LNCAP (cell line): ENCODE results near the gene MLLT3.

Experiments
- TF ChIP-seq, protein P1 (sequence below): fragments of 450-650 bp; IDR thresholded peaks from 2 replicates; pipeline ENCODE4 v1.5.1; 2017; ENCODE audit warnings: mild to moderate bottlenecking

The MLLT3 gene

DNA sequence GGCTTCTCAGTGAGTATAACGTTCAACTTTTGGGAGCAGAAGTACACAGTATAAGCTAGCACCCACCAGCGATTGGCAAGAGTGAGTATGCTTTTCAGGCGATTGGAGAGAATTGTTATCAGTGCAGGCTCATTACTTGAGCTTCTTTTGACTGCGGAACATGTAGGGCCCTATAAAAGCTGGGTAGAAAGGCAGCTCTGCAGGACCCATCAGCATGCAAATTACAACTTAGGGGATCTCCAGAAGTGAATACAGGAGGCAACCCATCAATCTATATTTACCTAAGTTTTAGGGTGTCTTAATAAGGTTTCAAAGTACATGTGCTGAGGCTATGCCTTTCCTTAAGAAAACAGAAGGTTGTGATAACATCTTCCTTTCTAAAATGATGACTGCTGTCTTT, 225.0 kb downstream of the MLLT3 start:
- TF ChIP-seq, protein P1, sequence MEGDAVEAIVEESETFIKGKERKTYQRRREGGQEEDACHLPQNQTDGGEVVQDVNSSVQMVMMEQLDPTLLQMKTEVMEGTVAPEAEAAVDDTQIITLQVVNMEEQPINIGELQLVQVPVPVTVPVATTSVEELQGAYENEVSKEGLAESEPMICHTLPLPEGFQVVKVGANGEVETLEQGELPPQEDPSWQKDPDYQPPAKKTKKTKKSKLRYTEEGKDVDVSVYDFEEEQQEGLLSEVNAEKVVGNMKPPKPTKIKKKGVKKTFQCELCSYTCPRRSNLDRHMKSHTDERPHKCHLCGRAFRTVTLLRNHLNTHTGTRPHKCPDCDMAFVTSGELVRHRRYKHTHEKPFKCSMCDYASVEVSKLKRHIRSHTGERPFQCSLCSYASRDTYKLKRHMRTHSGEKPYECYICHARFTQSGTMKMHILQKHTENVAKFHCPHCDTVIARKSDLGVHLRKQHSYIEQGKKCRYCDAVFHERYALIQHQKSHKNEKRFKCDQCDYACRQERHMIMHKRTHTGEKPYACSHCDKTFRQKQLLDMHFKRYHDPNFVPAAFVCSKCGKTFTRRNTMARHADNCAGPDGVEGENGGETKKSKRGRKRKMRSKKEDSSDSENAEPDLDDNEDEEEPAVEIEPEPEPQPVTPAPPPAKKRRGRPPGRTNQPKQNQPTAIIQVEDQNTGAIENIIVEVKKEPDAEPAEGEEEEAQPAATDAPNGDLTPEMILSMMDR = no peak

DNA sequence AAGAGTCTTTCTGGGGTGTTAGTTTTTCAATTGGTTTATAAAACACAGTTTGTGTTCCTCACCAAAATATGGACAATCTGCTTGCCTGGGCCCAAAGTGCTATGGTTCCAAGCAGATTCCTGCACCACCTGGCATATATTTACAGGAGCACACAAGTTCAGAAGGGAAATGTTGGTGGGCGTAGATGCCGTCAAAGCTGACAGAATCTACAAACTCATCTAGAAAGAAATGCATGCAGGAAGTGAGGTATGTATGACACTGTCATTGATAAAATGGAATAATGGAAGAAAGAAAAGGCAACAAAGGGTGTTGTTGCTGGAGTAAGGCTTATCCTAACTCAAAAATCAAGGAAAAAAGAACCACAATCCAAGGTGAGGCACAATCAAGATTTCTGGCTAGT, 225.8 kb downstream of the MLLT3 start:
- TF ChIP-seq, protein P1 = no peak

DNA sequence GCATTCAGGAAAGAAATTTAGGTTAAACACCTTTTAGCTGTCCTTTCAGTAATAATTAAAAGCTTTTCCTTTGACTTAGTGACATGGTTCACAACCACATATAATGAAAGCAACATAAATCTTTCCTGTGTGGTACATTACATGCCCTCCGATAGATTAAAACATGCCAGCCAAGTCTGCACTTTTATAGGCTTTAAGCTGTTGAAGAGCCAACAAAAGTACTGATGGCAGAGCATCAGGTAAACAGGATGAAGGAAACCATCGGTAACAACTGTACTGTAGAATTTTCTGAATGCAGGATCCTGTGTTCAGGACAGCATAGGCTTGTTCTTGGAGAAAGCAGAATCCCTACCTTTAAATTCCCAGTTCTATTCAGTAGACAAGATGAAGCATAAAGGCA, 226.6 kb downstream of the MLLT3 start:
- TF ChIP-seq, protein P1 = no peak

DNA sequence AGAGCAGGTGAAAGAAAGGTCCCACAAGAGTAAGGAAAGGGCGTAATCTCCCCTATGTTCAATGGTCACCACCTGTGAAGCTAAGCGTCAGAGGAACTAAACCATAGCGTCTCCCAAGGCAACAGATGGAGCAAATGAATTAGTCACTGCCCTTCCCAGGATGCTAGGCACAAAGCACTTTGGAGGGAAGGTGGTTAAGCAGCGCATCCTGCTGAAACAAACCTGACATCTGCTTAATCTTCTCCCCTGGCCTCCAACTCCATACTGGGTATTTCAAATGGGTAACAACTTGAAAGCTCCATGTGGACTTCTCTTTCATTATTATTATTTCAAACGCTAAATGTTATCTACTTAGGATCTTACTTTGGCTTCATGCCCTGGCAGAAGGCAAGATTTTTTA, 227.3 kb downstream of the MLLT3 start:
- TF ChIP-seq, protein P1 = no peak

DNA sequence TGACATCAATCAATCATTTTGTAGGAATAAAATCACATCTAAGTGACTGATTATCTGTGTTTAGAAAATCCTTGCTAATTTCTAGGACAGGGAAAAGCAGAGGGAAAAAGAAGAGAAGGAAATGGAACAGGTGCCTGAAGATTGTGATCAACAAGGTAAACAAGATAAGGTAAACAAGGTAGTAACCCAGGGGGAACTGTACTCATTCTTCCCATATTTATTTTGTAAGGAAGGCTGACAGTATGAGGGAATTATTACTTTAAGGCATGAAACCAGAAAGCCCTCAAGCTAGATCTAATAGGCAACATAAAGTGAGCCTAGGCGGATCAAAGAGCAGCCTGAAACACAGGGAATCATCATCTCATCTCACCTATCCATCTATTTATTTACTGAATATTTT, 231.1 kb downstream of the MLLT3 start:
- TF ChIP-seq, protein P1 = no peak

DNA sequence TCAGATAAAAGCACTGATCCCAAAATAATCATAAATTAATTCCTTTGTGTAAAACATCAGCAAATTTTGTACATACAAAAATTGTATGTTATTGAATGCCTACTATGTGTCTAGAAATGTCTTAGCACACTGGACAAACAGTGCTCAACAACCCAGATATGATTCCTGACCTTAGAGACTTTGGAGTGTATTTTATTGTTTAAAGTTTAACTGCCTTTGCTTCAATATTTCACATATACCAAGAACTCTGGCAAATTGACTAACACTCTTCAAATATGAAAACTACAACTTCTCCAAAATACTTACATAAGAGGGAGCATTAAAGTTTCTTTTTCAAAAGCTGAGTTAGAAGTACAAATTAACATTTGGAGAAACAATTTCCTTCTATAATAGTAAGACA, 231.9 kb downstream of the MLLT3 start:
- TF ChIP-seq, protein P1 = no peak

DNA sequence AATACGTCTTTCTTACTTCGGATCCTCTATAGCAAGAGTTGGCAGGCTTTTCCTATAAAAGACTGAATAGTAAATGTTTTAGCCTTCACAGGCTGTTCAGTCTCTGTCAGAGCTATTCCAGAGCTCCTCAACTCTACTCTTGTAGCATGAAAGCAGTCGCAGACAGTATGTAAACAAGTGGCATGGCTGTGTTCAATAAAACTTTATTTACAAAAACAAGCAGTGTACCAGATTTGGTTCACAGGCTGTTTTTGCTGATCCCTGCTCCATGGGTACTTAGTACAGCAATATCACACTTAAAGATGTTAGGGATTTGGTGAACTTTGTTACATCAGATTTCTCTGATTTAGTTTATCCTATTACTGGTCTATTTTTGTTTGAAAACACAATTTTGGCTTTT, 235.2 kb downstream of the MLLT3 start:
- TF ChIP-seq, protein P1 = no peak

DNA sequence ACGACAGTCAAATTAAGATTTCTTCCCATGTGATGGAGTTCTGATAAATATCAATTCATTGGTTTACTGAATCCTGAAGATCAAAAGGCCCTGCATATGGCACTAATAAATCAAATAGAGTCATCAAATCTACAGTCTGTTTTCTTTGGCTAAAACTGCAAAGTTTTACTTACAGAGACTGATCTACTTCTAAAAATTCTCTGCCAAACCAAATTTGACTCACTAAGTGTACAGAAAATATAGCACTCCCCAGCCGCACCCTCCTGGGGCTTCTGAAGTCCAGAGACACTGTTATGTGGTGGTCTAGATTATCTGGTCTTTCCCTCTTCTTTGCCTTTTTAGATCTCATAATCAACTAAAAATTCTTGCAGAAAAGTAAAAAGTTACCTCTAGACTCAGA, 237.7 kb downstream of the MLLT3 start:
- TF ChIP-seq, protein P1 = no peak
